GM23248 (cell line): Measurements from ENCODE around the gene FLII. TPM values are rescaled to one million over a fixed set of nuclear protein-coding genes. Genes with fewer than 3 reads are reported as not detected.
"Not testable (repeated sequence)": the region's sequence is repeated elsewhere in the genome, so short reads cannot be mapped to it uniquely, and the experiment has no call there.

Experiments used
- DNase-seq: peaks from one replicate; pipeline ENCODE4 v3.0.0-alpha.2; 2015
- H2AFZ ChIP-seq: fragments of 200-600 bp; sonication (generic); 2 replicates; pipeline ENCODE4 v1.6.1; 2016; ENCODE audit warnings: antibody characterized with exemption
- H3F3A ChIP-seq: fragments of 200-600 bp; sonication (generic); 2 replicates; pipeline ENCODE4 v1.6.1; 2016; ENCODE audit warnings: mild to moderate bottlenecking, antibody characterized with exemption, mixed run types; ENCODE audit not compliant: insufficient read depth
- H3K27ac ChIP-seq: fragments of 200-600 bp; sonication (generic); 2 replicates; pipeline ENCODE4 v1.5.1; 2016; ENCODE audit warnings: mild to moderate bottlenecking
- H3K27me3 ChIP-seq: fragments of 200-600 bp; sonication (generic); replicated peaks from 2 replicates; pipeline ENCODE4 v1.6.1; 2016; ENCODE audit warnings: mild to moderate bottlenecking; ENCODE audit not compliant: insufficient read depth
- H3K36me3 ChIP-seq: fragments of 200-600 bp; sonication (generic); 2 replicates; pipeline ENCODE4 v1.6.1; 2016; ENCODE audit warnings: low read depth, mild to moderate bottlenecking
- H3K4me1 ChIP-seq: fragments of 200-600 bp; sonication (generic); 2 replicates; pipeline ENCODE4 v1.6.1; 2016; ENCODE audit warnings: mild to moderate bottlenecking; ENCODE audit not compliant: insufficient read depth
- H3K4me2 ChIP-seq: fragments of 200-600 bp; sonication (generic); one replicate; pipeline ENCODE4 v1.6.1; 2016; ENCODE audit warnings: mild to moderate bottlenecking; ENCODE audit not compliant: unreplicated experiment
- H3K4me3 ChIP-seq: fragments of 200-600 bp; sonication (generic); 2 replicates; pipeline ENCODE4 v1.5.1; 2016; ENCODE audit warnings: mild to moderate bottlenecking
- H3K79me2 ChIP-seq: fragments of 200-600 bp; sonication (generic); 2 replicates; pipeline ENCODE4 v1.6.1; 2016; ENCODE audit warnings: mild to moderate bottlenecking; ENCODE audit not compliant: insufficient read depth
- H3K9ac ChIP-seq: fragments of 200-600 bp; sonication (generic); 2 replicates; pipeline ENCODE4 v1.6.1; 2016; ENCODE audit warnings: mild to moderate bottlenecking
- H3K9me2 ChIP-seq: fragments of 200-600 bp; sonication (generic); 2 replicates; pipeline ENCODE4 v1.6.1; 2016; ENCODE audit warnings: mixed run types, mild to moderate bottlenecking, moderate library complexity; ENCODE audit not compliant: insufficient read depth
- H3K9me3 ChIP-seq: fragments of 200-600 bp; sonication (generic); one replicate; pipeline ENCODE4 v1.6.1; 2017; ENCODE audit warnings: low read depth
- H4K20me1 ChIP-seq: fragments of 200-600 bp; sonication (generic); 2 replicates; pipeline ENCODE4 v1.6.0; 2016; ENCODE audit not compliant: insufficient read depth
- EZH2 ChIP-seq: fragments of 200-600 bp; sonication (generic); IDR thresholded peaks from 2 replicates; pipeline ENCODE4 v1.6.1; 2018; ENCODE audit warnings: antibody characterized with exemption, mild to moderate bottlenecking; ENCODE audit not compliant: insufficient read depth, poor library complexity, severe bottlenecking
- EZH2phosphoT487 ChIP-seq: fragments of 200-600 bp; sonication (generic); IDR thresholded peaks from 2 replicates; pipeline ENCODE4 v1.6.1; 2018; ENCODE audit warnings: antibody characterized with exemption, moderate library complexity, mild to moderate bottlenecking, low read depth; ENCODE audit not compliant: insufficient read depth
- WGBS, 2 experiments: methylation state at CpG; one replicate each; pipeline ENCODE4 v1.1.6; 2015 to 2017; ENCODE audit warnings: low lambda C conversion rate in 2 of 2, low coverage in 1 of 2; ENCODE audit errors: missing lambda C conversion rate in 2 of 2; 5-methylcytosine and 5-hydroxymethylcytosine counted together
- in situ Hi-C: fragments of 300-500 bp; cut with MboI; formaldehyde crosslinking; loops from 2 replicates; pipeline ENCODE4 v1.15.0; 2020
- polyA plus RNA-seq: library from polyadenylated mRNA; unstranded; fragments of >200 nt; fragmentation: Nextera tagmentation; extraction: Ambion mirVana; gene quantifications from 2 replicates; pipeline ENCODE4 v1.2.1, GENCODE V29; 2016
- total RNA-seq: library from RNA; depleted of rRNA; stranded (reverse); fragments of >200 nt; shearing (Covaris generic); gene quantifications from 2 replicates; pipeline ENCODE4 v1.2.3, GENCODE V29; 2014

The FLII gene
- total and polyA plus RNA-seq, 2 experiments from 2014 or later = 187 to 250 TPM

- no peak overlapping the region for H3K9ac ChIP-seq
- no peak overlapping the region for H3K27ac ChIP-seq
- DNase-seq = peak; percentile 56
- no peaks in the 10 kb centered on the region for H3K79me2 ChIP-seq
- H2AFZ ChIP-seq = no peak overlapping the region
- in situ Hi-C loops = no loop called here
- H3K4me2 ChIP-seq = no peak overlapping the region
- H3K9me2 ChIP-seq = no peaks in the 10 kb centered on the region
- no peaks in the 10 kb centered on the region for H3K27me3 ChIP-seq
- peaks cover 18% of the 10 kb centered on the region for H3K4me1 ChIP-seq
- peaks cover 21% of the 10 kb centered on the region for H3F3A ChIP-seq
- 29 to 31% methylated on average over 4 of the region's 4 CpGs for WGBS, 2 experiments
- H3K9me3 ChIP-seq = no peaks in the 10 kb centered on the region
- no peak for TF ChIP-seq EZH2
- no peak for TF ChIP-seq EZH2phosphoT487
- no peaks in the 10 kb centered on the region for H4K20me1 ChIP-seq
- H3K4me3 ChIP-seq = no peak overlapping the region
- no peaks in the 10 kb centered on the region for H3K36me3 ChIP-seq
These were observed 39.7 kb downstream of the FLII start for GRCh38 chr17:18218756-18219415.

- Histone ChIP-seq H3K27me3 (no peaks in the 10 kb centered on the region), H3K27ac (no peak overlapping the region), H3K4me2 (no peak overlapping the region), H3K79me2 (no peaks in the 10 kb centered on the region), H3K9me3 (no peaks in the 10 kb centered on the region), H3K36me3 (no peaks in the 10 kb centered on the region), H4K20me1 (no peaks in the 10 kb centered on the region), H3F3A (peaks cover 21% of the 10 kb centered on the region), H3K4me3 (no peak overlapping the region), H3K9ac (no peak overlapping the region), H3K9me2 (no peaks in the 10 kb centered on the region), H2AFZ (no peak overlapping the region), H3K4me1 (peaks cover 18% of the 10 kb centered on the region)
- whole genome bisulfite sequencing, 2 experiments = 2 to 7% methylated on average over 5 to 6 of the region's 6 CpGs
- no peak for TF ChIP-seq EZH2phosphoT487
- TF ChIP-seq EZH2 = no peak
- peak; percentile 67 for DNase-seq
- in situ Hi-C loops = no loop called here
These were observed 41.0 kb downstream of the FLII start for GRCh38 chr17:18217412-18218015.

GRCh38 chr17:18216906-18217305 lies 41.6 kb downstream of the FLII start:
- in situ Hi-C loops = not testable (repeated sequence)

GRCh38 chr17:18213666-18214270 lies 44.8 kb downstream of the FLII start:
- Histone ChIP-seq H3K9me3 (no peaks in the 10 kb centered on the region), H3F3A (peaks cover 17% of the 10 kb centered on the region), H3K36me3 (peaks cover 22% of the 10 kb centered on the region; the same call in 1 of the 2 replicates), H3K9ac (no peak overlapping the region), H3K4me3 (no peak overlapping the region), H3K27me3 (no peaks in the 10 kb centered on the region), H3K9me2 (no peaks in the 10 kb centered on the region), H4K20me1 (no peaks in the 10 kb centered on the region), H3K4me1 (peaks cover under 1% of the 10 kb centered on the region; the same call in 1 of the 2 replicates), H3K27ac (no peak overlapping the region), H3K4me2 (no peak overlapping the region), H3K79me2 (peaks cover 14% of the 10 kb centered on the region), H2AFZ (no peak overlapping the region)
- 53 to 59% methylated on average over 7 of the region's 7 CpGs for WGBS, 2 experiments
- TF ChIP-seq EZH2 (no peak), EZH2phosphoT487 (no peak)
- in situ Hi-C loops = no loop called here
- no peak for DNase-seq

More at GRCh38 chr17:18216906-18217305, 41.6 kb downstream of the FLII start:
- not testable (repeated sequence) for H3K27me3 ChIP-seq, H4K20me1 ChIP-seq, H3K9me3 ChIP-seq, H2AFZ ChIP-seq, DNase-seq, H3K27ac ChIP-seq, H3K9me2 ChIP-seq, H3K9ac ChIP-seq, H3K4me3 ChIP-seq, H3K79me2 ChIP-seq, H3K4me2 ChIP-seq, H3K36me3 ChIP-seq
- WGBS, 2 experiments = 62 to 65% methylated on average over 9 to 11 of the region's 11 CpGs
- H3F3A ChIP-seq = peaks cover 21% of the 10 kb centered on the region
- peaks cover 18% of the 10 kb centered on the region for H3K4me1 ChIP-seq
